NK-92 (cell line): ENCODE data around the gene SOWAHC.
"Not testable (repeated sequence)": the region's sequence is repeated elsewhere in the genome, so short reads cannot be mapped to it uniquely, and the experiment has no call there.

ENCODE experiments used
- DNase-seq: peaks from one replicate; lab custom pipeline; 2025; ENCODE audit not compliant: unreplicated experiment; lab: John Stamatoyannopoulos, UW

The SOWAHC gene, protein sequence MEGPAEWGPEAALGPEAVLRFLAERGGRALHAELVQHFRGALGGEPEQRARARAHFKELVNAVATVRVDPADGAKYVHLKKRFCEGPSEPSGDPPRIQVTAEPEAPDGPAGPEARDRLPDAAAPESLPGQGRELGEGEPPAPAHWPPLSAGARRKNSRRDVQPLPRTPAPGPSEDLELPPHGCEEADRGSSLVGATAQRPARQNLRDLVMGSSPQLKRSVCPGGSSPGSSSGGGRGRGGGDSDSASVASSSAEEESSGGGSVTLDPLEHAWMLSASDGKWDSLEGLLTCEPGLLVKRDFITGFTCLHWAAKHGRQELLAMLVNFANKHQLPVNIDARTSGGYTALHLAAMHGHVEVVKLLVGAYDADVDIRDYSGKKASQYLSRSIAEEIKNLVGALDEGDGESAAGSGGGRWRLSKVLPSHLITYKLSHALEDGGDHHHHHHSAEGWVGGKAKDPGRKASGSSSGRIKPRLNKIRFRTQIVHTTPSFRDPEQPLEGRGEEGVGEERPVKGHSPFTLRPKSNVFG

DNA sequence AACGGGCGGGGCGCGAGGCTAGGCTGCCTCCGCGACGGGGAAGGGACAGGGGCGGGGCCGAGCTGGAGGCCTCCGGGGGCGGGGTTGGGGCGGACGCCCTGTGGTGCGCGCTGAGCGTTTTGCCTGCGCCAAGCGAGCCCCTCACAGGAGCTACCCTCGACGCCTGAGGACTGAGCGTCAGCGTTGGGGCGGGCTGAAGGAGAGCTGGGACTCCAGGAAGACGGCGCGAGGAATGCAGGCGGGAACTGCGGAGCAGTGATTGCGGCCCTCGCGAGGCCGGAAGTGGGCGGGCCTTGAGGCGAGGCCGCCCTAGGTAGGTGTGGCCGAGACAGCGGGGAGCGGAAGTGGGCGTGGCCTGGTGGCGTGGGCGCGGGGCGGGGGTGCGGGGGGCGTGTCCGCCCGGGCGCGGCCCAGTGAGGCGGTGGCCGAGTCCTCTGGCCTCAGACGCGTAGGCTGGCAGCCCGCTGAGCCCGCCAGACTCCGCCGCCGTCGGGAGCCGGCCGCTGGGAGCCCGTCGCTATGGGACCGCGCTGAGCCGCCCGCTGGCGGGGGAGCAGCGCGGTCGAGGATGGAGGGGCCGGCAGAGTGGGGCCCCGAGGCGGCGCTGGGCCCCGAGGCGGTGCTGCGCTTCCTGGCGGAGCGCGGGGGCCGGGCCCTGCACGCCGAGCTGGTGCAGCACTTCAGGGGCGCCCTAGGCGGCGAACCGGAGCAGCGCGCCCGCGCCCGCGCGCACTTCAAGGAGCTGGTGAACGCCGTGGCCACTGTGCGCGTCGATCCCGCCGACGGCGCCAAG, at the start of gene SOWAHC, which contains the start of gene SEPTIN10:
Gene SOWAHC (plus strand): TSS at position 443 of the 793 bp plus-strand sequence. CDS start 126 bp downstream, at position 569.
Gene SEPTIN10 (minus strand): TSS at position 45 of the 793 bp plus-strand sequence. CDS start 139 bp downstream, outside the sequence.
- no peak for DNase-seq

DNA sequence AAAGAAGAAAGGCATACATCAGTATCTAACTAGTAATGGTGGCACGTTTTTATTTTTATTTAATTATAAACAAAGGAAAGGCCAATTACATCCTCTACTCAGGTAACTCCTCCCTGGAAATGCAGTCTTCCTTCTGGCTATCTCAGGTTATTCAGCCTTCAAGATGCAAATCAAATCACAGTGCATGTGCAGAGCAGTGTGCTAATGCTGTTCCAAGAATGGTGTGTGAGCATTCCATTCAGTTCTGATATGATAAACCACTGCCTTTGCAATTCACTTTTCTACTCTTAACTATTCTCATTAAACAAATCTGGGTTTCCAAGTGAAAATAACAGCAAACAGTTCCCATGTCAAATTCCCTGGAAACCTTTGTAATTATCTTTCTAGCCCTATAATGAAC, 38.8 kb upstream of the SOWAHC start:
- DNase-seq, result no peak

DNA sequence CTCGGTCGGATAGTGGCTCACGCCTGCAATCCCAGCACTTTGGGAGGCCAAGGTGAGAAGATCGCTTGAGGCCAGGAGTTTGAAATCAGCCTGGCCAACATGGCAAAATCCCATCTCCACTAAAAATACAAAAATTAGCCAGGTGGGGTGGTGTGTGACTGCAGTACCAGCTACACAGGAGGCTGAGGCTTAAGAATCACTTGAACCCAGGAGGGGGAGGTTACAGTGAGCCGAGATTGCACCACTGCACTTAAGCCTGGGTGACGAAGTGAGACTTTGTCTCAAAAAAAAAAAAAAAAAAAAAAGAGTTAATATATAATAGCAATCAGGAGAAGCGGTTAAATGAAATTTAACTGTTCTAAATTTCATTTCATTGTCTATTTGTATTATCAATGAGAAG, 36.5 kb upstream of the SOWAHC start:
- DNase-seq, result not testable (repeated sequence)

DNA sequence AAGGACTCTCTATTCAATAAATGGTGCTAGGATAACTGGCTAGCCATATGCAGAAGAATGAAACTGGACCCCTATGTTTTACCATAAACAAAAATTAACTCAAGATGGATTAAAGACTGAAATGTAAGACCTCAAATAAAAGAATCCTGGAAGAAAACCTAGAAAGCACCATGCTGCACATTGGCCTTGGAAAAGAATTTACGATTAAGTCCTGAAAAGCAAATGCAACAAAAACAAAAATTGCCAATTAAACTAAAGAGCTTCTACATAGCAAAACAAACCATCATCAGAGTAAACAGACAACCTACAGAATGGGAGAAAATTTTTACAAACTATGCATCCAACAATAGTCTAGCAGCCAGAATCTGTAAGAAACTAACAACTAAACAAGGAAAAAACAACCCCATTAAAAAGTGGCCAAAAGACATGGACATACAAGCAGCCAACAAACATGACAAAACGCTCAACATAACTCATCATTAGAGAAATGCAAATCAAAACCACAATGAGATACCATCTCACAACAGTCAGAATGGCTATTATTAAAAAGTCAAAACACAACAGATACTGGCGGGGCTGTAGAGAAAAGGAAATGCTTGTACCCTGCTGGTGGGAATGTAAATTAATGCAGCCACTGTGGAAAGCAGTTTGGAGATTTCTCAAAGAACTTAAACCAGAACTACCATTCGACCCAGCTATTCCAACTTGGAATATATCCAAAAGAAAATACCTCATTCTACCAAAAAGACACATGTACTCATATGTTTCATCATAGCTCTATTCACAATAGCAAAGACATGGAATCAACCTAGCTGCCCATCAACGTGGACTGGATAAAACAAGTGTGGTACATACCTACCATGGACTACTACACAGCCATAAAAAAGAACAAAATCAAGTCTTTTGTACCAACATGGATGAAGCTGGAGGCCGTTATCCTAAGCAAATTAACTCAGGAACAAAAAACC, 31.0 kb upstream of the SOWAHC start:
- no peak for DNase-seq

DNA sequence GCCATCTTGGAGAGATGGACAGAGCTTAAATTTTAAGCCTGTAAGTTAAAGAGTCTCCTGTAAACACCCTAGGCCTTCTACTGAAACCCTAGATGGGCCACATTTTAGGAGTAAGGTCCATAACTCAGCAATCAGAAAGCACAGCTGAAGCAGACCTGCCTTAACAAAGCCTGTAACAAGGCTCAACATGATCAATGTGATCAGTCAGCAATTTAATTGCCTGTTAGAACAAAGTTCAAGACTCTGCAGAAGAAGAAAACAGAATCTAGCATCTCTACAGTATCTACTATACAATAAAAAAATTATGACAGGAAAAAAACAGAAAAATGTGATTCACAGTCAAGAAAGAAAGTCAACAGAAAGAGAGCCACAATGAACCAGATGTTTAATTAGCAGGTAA, 27.5 kb upstream of the SOWAHC start:
- no peak for DNase-seq

DNA sequence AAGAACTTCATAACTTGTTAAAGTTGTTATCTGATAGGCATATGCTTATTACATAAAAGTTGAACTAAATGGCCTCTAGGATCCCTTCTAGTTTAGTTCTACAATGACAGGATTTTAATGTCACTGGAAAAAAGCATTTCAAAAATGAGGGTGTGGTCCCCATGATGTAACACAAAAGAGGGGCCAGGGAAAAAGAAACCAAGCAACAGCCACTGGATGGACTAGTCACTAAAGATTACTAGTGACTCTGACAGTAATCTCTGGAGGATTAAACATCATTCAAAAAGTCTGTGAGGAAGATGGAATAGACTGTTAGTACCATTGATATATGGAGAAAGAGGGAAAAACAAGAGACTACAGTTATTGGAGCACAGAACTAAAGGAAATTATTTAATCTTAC, 23.0 kb upstream of the SOWAHC start:
- no peak for DNase-seq

DNA sequence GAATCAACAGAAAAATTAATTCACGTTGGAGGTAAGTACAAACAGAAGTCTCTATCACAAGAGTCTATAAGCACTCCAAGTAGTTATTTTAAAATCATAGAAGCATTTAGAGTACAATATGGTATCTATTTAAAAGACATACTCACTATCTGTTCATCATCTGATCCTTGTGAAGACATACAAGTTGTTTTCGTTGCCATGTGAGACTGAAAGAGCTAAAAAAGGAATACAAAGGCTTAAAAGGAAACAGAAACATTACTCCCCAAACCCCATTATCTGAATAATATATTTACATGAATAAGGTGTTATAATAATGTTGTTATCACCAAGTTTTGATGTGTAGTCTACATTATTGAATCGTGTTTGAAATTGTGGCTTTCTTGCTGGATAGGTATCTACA, 21.3 kb upstream of the SOWAHC start:
- no peak for DNase-seq

DNA sequence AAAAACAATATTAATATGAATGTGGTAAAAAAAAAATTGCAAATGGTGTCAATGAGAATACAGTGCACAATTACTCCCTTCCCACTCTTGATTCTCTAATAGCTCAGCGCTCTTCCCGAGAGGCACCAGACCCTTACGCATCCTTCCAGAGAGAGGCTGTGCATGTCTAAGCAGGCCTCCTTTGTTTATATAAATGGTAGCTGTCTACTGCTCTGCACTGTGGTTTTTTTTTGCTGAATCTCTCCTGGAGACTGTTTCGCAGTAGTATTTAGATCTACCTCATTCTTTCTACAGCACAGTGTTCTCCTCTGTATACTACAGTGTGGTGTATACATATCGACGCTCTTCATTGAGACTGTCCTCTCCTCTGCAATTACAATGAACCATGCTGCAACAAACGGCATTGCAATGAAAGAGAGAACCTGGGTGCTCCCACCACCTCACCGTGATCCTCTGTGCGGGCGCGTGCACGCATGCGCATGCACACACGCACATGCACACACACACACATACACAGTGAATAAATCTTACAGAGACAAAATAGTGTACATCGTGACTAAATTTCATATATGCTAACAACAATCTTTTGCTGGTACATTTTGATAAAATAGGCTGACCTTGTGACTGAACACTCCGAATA, 19.8 kb upstream of the SOWAHC start:
- DNase-seq, result no peak

DNA sequence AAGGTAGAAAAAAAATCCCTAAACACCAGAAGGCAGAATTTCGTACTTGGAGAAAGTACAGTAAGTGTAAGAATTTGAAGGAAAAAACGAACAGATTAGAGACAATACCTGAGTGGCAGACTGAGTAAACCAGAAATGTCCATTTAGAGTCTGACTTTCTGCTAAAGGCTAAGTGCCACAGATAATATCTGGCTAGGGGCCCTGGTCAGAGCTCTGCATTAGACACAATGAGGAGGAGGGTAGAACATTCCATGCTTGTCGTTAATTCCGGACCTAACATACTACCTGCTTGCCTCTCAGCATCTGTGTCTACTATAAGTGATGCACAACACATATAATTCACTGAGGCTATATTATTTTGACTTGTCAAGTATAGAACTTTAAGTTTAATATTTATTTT, 18.5 kb upstream of the SOWAHC start:
- DNase-seq, result no peak

DNA sequence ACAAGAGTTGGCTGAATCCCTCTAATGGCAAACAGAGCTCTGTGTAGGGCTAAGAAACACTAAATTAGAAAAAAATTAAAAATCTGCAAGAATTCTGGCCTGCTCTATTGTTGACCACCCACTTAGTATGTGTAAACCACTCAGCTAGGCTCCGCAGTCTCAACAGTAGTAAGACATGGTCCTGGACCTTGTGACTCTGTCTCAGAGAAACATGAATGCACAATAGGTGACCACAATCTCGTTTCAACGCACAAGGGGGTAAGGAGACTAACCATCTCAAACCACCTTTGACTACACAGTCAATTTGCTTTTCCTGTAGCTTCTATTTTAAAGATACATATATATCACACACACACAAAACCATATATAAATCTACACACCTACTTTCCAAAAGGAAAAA, 16.9 kb upstream of the SOWAHC start:
- no peak for DNase-seq

DNA sequence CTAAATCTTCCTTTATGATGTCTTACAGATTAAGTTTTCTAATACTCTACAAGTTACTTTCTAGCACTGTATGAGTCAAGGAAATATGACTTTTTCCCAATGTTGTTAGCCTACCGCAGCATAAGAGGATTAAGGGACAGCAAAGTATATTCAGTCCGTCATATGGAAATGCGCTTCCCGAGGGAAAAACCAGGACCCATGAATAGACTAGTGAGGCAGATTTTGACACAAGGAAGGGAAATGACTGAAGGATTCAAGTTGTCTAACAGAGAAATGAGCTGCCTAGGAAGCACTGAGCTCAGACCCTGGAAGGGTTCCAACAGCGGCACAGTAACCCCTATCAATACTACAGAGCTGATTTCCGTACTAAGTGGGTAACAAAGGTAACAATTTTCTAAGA, 12.4 kb upstream of the SOWAHC start:
- DNase-seq, result no peak

DNA sequence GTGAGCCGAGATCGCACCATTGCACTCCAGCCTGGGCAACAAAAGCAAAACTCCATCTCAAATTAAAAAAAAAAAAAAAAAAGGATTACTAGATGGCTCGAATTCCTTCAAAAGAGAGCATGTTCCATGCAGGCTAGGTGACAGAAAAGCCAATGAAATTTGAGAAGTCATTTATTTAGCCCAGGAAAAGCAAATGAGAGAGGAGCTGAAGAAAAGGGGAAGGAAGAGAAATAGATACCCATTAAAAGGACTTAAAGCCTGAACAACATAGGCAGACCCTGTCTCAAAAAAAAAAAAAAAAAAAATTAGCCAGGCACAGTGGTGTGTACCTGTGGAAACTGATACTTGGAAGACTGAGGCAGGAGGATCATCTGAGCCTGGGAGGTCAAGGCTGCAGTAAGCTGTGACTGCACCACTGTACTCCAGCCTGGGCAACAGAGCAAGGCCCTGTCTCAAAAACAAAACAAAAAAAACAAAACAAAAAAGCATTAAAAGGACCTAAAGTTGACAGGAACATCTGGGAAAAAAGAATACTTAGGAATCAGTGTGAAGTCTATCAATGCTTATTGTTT, 11.5 kb upstream of the SOWAHC start:
- no peak for DNase-seq

DNA sequence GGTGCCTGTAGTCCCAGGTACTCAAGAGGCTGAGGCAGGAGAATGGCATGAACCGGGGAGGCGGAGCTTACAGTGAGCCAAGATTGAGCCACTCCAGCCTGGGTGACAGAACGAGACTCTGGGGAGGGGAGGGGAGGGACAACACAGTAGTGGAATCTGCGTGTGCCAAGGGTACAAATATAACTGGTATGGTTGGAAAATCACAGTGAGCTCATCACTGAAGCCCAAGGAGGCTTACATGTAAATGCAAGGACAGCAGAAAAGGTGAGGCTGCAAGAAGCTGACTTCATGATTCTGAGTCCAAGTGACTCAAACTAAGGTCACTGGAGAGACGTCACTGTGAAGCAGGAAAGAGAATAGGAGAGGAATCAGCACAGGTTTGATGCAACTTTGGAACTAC, 9.6 kb upstream of the SOWAHC start:
- no peak for DNase-seq

DNA sequence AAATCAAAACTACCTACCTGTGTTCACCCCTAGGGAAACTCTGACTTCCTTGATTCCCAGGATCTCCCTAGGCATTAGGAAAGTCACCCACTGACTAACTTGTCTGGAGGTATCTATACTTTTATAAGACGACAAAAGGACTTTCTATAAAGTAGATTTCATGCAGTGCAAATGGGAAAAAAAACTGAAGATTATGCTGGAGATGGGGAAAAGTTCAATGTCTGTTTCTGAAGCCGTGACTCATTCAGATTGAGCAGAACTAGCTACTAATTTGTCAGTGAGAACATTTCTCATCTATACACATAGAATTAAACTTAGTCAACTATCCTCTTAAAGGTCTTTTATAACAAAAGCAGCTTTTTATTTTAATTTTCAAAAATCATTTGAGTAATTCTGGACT, 6.4 kb upstream of the SOWAHC start:
- DNase-seq, result no peak

DNA sequence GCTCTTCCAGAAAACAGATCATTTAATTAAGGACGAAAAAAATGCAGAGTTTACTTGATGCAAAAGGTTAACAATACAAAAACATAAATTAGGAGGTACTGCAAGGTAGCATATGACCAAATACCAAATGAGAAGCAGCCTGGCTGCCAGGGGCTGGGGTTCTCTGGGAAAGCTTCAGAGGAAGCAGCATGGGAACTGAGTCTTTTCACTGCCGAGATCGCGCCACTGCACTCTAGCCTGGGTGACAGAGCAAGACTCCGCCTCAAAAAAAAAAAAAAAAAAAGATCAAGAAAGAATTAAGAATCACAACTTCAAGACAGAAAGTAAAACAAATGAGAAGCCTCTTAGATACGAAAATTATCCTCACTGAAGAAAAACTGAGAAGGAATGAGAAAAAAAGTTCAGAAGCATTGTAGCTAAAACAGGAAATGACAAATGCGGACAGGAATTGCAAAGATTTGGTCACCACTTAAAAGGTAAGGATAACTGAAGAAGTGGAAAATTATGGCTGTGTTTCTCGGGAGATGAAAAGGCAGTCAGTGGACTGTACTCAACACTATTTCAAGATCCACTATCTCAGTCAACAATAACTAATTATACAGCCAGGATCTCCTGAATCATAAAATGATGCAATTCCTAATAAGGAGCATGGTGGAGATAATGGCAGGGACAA, 4.7 kb upstream of the SOWAHC start:
- DNase-seq, result no peak

DNA sequence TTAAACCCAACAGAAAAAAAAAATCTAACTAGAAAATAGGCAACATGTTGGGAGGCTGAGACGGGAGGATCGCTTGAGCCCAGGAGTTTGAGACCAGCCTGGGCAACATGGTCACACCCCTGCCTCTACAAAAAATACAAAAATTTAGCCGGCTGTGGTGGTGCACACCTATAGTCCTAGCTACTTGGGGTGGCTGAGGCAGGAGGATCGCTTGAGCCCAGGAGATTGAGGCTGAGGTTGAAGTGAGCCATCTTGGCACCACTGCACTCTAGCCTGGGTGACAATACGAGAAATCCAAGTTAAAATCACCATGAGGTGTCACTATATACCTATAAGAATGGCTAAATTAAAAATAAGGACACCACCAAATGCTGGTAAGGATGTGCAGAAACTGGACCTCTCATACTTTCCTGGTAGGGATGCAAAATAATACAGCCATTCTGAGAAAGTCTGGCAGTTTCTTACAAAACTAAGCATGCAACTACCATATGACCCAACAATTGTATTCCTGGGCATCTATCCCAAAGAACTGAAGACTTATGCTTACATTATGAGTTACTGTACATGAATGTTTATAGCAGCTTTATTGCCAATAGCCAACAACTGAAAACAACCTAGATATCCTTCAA, 2.6 kb upstream of the SOWAHC start:
- no peak for DNase-seq

DNA sequence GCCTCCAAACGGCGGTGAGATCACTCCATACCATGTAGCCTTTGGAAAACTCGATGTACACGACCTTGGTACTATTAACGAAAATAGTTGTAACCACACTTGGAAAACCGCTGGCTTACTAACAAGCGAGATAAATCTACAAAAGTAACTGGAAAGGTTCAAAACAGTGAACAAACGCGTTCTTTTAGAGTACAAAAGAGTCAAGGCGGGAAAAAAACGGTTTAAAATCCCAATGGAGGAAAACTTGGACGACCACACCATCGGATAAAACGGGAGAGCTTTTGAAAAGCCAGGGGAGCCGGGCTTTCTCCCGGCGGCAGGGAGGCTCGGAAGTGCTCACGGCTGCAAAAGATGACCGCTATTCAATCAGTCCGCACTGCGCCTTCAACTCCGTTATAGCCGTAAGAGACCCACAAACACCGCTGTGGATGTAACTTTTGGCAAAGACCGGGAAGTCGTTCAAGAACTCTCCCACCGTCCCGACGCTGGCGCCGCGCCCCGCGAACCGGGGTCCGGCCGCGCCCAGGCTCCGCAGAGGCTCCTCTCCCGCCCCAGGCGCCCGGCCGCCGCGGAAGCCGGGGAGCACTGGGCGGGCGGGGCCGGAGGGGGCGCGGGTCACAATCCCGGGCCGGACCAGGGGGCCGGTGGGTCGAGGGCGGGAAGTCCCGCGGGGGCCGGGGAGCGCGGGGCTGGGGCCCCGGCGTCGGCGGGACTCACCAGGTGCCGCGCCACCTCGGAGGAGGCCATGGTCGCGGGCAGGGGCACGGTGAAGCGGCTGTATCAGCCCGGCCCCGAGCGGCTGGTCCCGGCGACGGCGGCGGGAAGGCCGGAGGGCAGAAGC, 863 bp upstream of the SOWAHC start:
- DNase-seq, result no peak
